Activated CD8-positive, alpha-beta memory T cell treated with anti-CD3 and anti-CD28 coated beads, Interleukin-2, amount 10 ng/mL, durations not matched to agents 7 days and 5 days (primary cell): ENCODE results near the gene SGO2. TPM values are rescaled to one million over a fixed set of nuclear protein-coding genes. Genes with fewer than 3 reads are reported as not detected.

Source experiments
- ATAC-seq: fragments of 150-1000 bp; cut with Tn5 transposase; one replicate; pipeline ENCODE4 v1.10.0; 2021; ENCODE audit warnings: moderate library complexity
- CTCF ChIA-PET: fragments of 350-600 bp; sonication (Branson Sonifier 250); formaldehyde crosslinking; loops from one replicate; lab custom pipeline; 2021; ENCODE audit warnings: antibody characterized with exemption; lab: Charles Lee
- DNase-seq: peaks from one replicate; pipeline ENCODE4 v3.0.0-alpha.2; 2020
- H3K27ac Mint-ChIP-seq: one replicate; pipeline ENCODE4 v1.8.0; 2021; ENCODE audit warnings: mild to moderate bottlenecking, mixed read lengths
- H3K27me3 Mint-ChIP-seq: one replicate; pipeline ENCODE4 v1.8.0; 2021; ENCODE audit warnings: mixed read lengths
- H3K36me3 Mint-ChIP-seq: one replicate; pipeline ENCODE4 v1.8.0; 2021; ENCODE audit warnings: mild to moderate bottlenecking, mixed read lengths
- H3K4me1 Mint-ChIP-seq: one replicate; pipeline ENCODE4 v1.8.0; 2021; ENCODE audit warnings: mixed read lengths
- H3K4me3 Mint-ChIP-seq: one replicate; pipeline ENCODE4 v1.8.0; 2021; ENCODE audit warnings: mild to moderate bottlenecking, moderate library complexity, mixed read lengths
- H3K9me3 Mint-ChIP-seq: one replicate; pipeline ENCODE4 v1.8.0; 2022; ENCODE audit warnings: low read depth, mixed read lengths
- total RNA-seq, 2 experiments: library from RNA; stranded (reverse); gene quantifications; one replicate each; pipeline ENCODE4 v1.2.3, GENCODE V29; 2021

Gene SGO2, protein sequence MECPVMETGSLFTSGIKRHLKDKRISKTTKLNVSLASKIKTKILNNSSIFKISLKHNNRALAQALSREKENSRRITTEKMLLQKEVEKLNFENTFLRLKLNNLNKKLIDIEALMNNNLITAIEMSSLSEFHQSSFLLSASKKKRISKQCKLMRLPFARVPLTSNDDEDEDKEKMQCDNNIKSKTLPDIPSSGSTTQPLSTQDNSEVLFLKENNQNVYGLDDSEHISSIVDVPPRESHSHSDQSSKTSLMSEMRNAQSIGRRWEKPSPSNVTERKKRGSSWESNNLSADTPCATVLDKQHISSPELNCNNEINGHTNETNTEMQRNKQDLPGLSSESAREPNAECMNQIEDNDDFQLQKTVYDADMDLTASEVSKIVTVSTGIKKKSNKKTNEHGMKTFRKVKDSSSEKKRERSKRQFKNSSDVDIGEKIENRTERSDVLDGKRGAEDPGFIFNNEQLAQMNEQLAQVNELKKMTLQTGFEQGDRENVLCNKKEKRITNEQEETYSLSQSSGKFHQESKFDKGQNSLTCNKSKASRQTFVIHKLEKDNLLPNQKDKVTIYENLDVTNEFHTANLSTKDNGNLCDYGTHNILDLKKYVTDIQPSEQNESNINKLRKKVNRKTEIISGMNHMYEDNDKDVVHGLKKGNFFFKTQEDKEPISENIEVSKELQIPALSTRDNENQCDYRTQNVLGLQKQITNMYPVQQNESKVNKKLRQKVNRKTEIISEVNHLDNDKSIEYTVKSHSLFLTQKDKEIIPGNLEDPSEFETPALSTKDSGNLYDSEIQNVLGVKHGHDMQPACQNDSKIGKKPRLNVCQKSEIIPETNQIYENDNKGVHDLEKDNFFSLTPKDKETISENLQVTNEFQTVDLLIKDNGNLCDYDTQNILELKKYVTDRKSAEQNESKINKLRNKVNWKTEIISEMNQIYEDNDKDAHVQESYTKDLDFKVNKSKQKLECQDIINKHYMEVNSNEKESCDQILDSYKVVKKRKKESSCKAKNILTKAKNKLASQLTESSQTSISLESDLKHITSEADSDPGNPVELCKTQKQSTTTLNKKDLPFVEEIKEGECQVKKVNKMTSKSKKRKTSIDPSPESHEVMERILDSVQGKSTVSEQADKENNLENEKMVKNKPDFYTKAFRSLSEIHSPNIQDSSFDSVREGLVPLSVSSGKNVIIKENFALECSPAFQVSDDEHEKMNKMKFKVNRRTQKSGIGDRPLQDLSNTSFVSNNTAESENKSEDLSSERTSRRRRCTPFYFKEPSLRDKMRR
- 10 to 100 TPM; 39.7 to 52.5 TPM for total RNA-seq

- ATAC-seq: peak; percentile 99
- Mint-ChIP-seq H3K4me1 (peaks cover 42% of the 10 kb centered on the region), H3K36me3 (peaks cover 28% of the 10 kb centered on the region), H3K27ac (peak within 1 kb of the TSS; percentile 89), H3K9me3 (no peaks in the 10 kb centered on the region), H3K4me3 (peak within 1 kb of the TSS; percentile 95), H3K27me3 (no peaks in the 10 kb centered on the region)
- CTCF ChIA-PET: interaction anchor here (0.7 to 2.8 kb wide), 7 partner anchors 9 to 178 kb away, joined by 3 to 15 read pairs (median 4); partner anchors contain the start of gene KCTD18
- DNase-seq: peak; percentile 98
These were observed at the start of gene SGO2 for GRCh38 chr2:200525882-200526651. Gene SGO2, plus strand, starts transcription at chr2:200526207. Its CDS starts 6,769 bp downstream, at chr2:200532976.

- Mint-ChIP-seq H3K36me3 (peaks cover 26% of the 10 kb centered on the region), H3K4me1 (peaks cover 20% of the 10 kb centered on the region), H3K4me3 (no peak overlapping the region), H3K27me3 (no peaks in the 10 kb centered on the region), H3K9me3 (no peaks in the 10 kb centered on the region), H3K27ac (no peak overlapping the region)
- no peak for ATAC-seq
- no peak for DNase-seq
- CTCF ChIA-PET: interaction anchor here (1.9 kb wide), 1 partner anchor 497 kb away, joined by 4 read pairs; no protein-coding TSS in a partner anchor
These were observed 49.2 kb upstream of the SGO2 start for GRCh38 chr2:200476836-200477235.

GRCh38 chr2:200477667-200478131 lies 48.3 kb upstream of the SGO2 start:
- Mint-ChIP-seq H3K36me3 (peaks cover 26% of the 10 kb centered on the region), H3K27me3 (no peaks in the 10 kb centered on the region), H3K4me3 (no peak overlapping the region), H3K4me1 (peaks cover 20% of the 10 kb centered on the region), H3K27ac (no peak overlapping the region), H3K9me3 (no peaks in the 10 kb centered on the region)
- CTCF ChIA-PET: no interaction called here
- DNase-seq: no peak
- no peak for ATAC-seq

- ATAC-seq (no peak), DNase-seq (no peak)
- no peaks in the 10 kb centered on the region for H3K27me3 Mint-ChIP-seq
- no peaks in the 10 kb centered on the region for H3K9me3 Mint-ChIP-seq
- H3K4me1 Mint-ChIP-seq: peaks cover 20% of the 10 kb centered on the region
- H3K4me3 Mint-ChIP-seq: no peak overlapping the region
- H3K27ac Mint-ChIP-seq: peak overlapping the region; percentile 67
- CTCF ChIA-PET: interaction anchor here (0.6 to 8.6 kb wide), 7 partner anchors 9 to 506 kb away, joined by 3 to 70 read pairs (median 4); no protein-coding TSS in a partner anchor
- H3K36me3 Mint-ChIP-seq: peaks cover 20% of the 10 kb centered on the region
These were observed 46.2 kb upstream of the SGO2 start for GRCh38 chr2:200479692-200480265.

- DNase-seq (no peak), ATAC-seq (no peak)
- no peaks in the 10 kb centered on the region for H3K9me3 Mint-ChIP-seq
- H3K27ac Mint-ChIP-seq: no peak overlapping the region
- H3K4me3 Mint-ChIP-seq: no peak overlapping the region
- H3K4me1 Mint-ChIP-seq: peaks cover 20% of the 10 kb centered on the region
- peaks cover 15% of the 10 kb centered on the region for H3K36me3 Mint-ChIP-seq
- CTCF ChIA-PET: interaction anchor here (1.2 to 8.6 kb wide), 14 partner anchors 11 to 508 kb away, joined by 3 to 70 read pairs (median 8); partner anchors contain the start of genes KCTD18 and SPATS2L
- no peaks in the 10 kb centered on the region for H3K27me3 Mint-ChIP-seq
These were observed 43.8 kb upstream of the SGO2 start for GRCh38 chr2:200482194-200482593.

DNA sequence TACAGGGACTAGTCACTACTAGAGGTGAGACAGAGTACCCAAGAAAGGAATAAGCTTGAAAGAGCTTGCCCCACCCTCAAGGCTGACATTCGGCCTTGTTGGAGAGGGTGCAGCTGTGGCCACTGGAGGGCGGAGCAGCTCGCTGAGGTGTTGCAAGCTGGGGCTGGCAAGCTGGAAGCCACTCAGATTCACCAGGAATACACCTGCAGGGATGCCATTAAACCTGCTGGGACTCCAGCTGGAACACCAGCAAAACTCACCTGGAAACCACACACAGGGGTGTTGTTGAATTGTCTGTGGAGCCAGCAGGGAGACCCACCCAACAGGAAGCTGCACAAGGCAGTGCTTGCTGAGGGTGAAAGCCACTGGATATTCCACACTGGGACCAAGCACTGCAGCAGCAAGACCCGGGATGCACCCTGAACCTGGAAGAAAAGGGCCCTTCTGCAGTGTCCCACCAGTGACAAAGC lies 42.2 kb upstream of the SGO2 start:
- peaks cover 19% of the 10 kb centered on the region for H3K4me1 Mint-ChIP-seq
- CTCF ChIA-PET: interaction anchor here (0.7 to 8.6 kb wide), 19 partner anchors 9 to 532 kb away, joined by 3 to 70 read pairs (median 5); partner anchors contain the start of genes KCTD18 and SPATS2L
- no peaks in the 10 kb centered on the region for H3K9me3 Mint-ChIP-seq
- H3K36me3 Mint-ChIP-seq: peaks cover 5% of the 10 kb centered on the region
- no peak overlapping the region for H3K4me3 Mint-ChIP-seq
- peak; percentile 49 for DNase-seq
- H3K27me3 Mint-ChIP-seq: no peaks in the 10 kb centered on the region
- H3K27ac Mint-ChIP-seq: no peak overlapping the region
- peak; percentile 41 for ATAC-seq

DNA sequence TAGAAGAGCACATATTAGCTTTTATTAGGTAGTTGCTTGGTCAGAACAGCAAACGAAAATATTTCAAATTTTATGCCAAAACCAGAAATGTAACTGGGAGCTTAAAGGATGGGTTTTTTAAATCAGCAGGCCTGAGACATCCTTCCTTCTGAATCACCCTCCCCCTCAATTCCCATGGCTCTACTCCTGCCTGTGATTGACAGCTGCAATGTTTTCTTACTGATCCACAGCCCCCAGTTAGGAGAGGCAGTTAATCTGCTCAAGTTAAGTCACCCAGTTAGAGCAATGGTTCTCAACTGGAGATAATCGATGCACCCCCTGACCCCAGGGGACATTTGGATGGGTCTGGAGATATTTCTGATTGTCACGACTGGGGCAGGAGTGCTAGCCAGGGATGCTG lies 41.1 kb upstream of the SGO2 start:
- H3K4me1 Mint-ChIP-seq: peaks cover 9% of the 10 kb centered on the region
- no peak overlapping the region for H3K4me3 Mint-ChIP-seq
- CTCF ChIA-PET: interaction anchor here (0.7 to 8.6 kb wide), 12 partner anchors 8 to 512 kb away, joined by 3 to 70 read pairs (median 6); partner anchors contain the start of gene KCTD18
- H3K27ac Mint-ChIP-seq: no peak overlapping the region
- H3K27me3 Mint-ChIP-seq: no peaks in the 10 kb centered on the region
- no peak for DNase-seq
- H3K36me3 Mint-ChIP-seq: peaks cover 7% of the 10 kb centered on the region
- no peaks in the 10 kb centered on the region for H3K9me3 Mint-ChIP-seq
- no peak for ATAC-seq

- CTCF ChIA-PET: interaction anchor here (1.6 to 8.6 kb wide), 3 partner anchors 24 to 508 kb away, joined by 3 to 70 read pairs (median 7); partner anchors contain the start of gene KCTD18
- no peak overlapping the region for H3K4me3 Mint-ChIP-seq
- no peak overlapping the region for H3K27ac Mint-ChIP-seq
- DNase-seq (no peak), ATAC-seq (no peak)
- H3K36me3 Mint-ChIP-seq: peaks cover 18% of the 10 kb centered on the region
- no peaks in the 10 kb centered on the region for H3K4me1 Mint-ChIP-seq
- no peaks in the 10 kb centered on the region for H3K27me3 Mint-ChIP-seq
- peaks cover 1% of the 10 kb centered on the region for H3K9me3 Mint-ChIP-seq
These were observed 39.5 kb upstream of the SGO2 start for GRCh38 chr2:200486529-200486928.

GRCh38 chr2:200488169-200488568 lies 37.8 kb upstream of the SGO2 start:
- Mint-ChIP-seq H3K9me3 (peaks cover 2% of the 10 kb centered on the region), H3K27ac (no peak overlapping the region), H3K4me3 (no peak overlapping the region), H3K27me3 (no peaks in the 10 kb centered on the region), H3K4me1 (no peaks in the 10 kb centered on the region), H3K36me3 (peaks cover 32% of the 10 kb centered on the region)
- CTCF ChIA-PET: no interaction called here
- no peak for DNase-seq
- no peak for ATAC-seq

DNA sequence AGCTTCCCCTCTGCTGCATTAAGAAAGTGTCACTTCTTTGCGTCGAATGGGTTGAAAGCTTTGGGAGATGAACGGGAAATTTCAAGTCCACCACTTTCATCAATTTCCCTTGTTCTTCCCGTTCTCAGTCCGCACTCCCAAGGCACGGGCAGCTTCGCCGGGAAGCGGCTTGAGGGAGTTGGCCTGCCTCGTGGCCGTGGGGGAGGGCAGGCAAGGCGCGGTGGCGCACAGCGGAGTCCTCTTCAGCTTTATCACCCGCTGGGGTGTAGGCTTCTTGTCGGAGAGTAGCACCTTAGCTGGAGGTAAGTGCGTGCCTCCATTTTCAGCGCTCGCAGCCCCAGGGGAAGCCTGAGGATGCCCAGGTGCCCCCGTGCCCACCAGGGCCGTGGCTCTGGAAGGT lies 36.0 kb upstream of the SGO2 start:
- no peak for DNase-seq
- H3K36me3 Mint-ChIP-seq: peaks cover 41% of the 10 kb centered on the region
- no peak for ATAC-seq
- H3K9me3 Mint-ChIP-seq: peaks cover 2% of the 10 kb centered on the region
- no peak overlapping the region for H3K27ac Mint-ChIP-seq
- no peaks in the 10 kb centered on the region for H3K27me3 Mint-ChIP-seq
- CTCF ChIA-PET: no interaction called here
- H3K4me3 Mint-ChIP-seq: no peak overlapping the region
- H3K4me1 Mint-ChIP-seq: no peaks in the 10 kb centered on the region

DNA sequence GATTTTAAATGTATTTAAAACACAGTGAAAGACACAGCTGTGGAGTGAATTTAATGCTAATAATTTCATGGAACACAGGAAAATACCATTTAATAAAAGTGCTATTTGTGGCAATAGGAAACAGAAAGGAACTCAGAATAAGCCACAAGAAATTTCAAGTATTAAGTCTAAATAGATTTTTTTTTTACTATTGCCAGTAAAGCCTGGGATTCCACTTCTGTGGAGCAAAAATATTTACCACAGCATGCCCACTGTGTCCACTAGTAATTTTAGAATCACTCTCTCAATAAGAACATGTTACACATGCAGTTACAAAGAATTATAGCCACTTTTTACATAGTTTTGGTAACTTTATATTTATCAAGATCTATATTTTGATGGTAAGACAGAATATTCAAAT lies 33.4 kb upstream of the SGO2 start:
- Mint-ChIP-seq H3K27me3 (no peaks in the 10 kb centered on the region), H3K4me1 (no peaks in the 10 kb centered on the region), H3K27ac (no peak overlapping the region), H3K4me3 (no peak overlapping the region), H3K36me3 (peaks cover 50% of the 10 kb centered on the region), H3K9me3 (peaks cover 2% of the 10 kb centered on the region)
- CTCF ChIA-PET: interaction anchor here (1.1 to 1.9 kb wide), 2 partner anchors 9 to 11 kb away, joined by 6 to 7 read pairs; no protein-coding TSS in a partner anchor
- ATAC-seq (no peak), DNase-seq (no peak)
